Measurements from ENCODE around the gene ADAT1.

ADAT1 gene

DNA sequence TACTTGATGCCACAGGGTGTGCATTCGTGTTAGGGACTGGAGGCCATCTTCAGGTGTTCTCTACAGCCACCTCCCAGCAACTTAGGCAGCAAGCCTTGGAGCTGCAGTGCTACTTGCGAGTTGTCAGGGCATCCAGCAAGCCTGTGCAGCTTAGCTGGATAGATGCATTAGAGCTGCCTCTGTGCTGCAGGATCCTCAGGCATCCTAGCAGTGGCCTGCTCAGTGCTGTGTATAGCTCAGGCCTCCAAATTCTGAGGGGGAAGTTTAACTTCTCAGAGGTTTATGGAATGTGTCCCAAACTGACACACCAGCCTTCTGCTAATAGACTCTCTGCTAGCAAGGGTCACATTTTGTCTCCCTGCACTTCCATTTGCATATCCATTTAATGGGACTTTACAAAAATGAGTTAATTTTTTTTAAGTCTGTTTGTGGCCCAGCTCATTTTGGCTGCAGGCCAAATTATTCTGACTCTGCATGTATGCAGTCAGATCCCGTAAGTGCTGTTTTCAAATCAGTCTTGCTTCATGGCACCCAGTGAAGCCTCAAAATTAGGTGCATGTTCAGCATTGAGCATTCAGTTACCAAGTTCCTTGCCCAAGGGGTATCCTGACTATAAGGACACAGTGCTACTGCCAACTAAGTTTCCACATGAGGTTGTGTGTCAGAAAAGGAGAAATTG, 50.1 kb downstream of the ADAT1 start:
- no peak for DNase-seq

DNA sequence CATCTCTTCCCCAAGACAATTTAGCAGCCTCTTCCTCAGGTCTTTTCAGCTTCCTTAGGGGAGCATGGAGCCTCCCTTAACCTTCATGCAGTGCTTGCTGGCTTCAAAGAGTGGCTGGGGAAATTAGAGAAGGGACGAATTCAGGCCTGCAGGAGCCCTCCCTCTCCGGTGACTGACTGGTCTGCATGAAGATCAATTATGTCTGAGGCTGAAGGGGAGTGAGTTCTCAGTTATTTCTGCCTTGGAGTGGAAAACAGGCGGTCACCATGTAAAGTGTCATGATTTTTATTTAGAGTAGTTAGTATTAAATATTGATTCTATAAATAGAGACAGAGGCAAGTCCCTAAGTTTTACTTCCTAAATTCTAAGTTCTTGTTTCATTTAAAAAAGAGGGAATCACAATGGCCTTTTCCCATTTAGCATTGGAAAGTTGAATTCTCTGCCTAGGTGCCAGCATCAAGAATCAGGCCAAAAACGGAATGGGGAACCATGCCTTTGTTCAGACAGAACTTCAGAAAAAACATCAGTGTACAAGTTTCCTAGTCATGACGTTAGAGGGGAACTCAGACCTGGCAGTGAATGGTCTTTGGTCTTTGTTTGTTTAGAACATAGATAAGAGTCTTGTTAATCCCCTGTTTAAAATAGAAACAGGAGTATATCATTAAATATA, 52.5 kb downstream of the ADAT1 start:
- no peak for DNase-seq

DNA sequence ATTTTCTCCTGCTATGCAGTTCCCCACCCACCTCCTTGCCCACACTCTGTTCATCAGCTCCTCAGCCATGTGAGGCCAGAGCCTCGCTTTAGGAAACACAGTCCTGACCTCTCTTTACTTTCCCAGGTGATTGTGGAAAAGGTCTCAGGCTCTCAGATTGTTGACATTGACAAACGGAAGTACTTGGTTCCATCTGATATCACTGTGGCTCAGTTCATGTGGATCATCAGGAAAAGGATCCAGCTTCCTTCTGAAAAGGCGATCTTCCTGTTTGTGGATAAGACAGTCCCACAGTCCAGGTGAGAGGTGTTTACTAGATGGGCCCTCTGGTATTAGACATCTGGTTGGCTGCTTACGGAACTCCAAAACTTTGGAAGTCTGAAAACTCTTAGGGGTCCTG, 55.2 kb downstream of the ADAT1 start:
- DNase-seq: no peak

DNA sequence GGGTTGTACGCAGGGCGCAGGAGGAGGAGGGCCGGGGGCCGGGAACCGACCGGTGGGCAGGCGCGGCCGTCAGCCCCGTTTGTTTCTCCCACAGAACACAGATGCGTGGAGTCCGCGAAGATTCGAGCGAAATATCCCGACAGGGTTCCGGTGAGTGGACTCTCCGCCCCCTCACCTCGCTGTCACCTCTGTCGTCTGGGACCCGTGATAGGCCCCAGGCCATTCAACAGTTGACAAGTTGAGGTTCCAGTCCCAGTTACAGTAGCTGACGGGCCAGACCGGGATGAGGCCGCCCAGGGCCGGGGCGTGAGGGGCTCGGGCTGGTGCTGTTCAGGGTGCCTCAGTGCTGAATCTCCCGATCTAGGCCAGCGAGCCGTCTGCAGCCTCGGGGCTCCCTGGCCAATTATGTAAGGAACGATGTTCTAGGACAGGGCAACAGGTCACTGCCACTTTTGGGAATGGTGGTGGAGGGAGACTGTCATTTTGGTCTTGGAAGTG, 56.3 kb downstream of the ADAT1 start:
- DNase-seq: peak in 1 of 2 donors; percentile 34

DNA sequence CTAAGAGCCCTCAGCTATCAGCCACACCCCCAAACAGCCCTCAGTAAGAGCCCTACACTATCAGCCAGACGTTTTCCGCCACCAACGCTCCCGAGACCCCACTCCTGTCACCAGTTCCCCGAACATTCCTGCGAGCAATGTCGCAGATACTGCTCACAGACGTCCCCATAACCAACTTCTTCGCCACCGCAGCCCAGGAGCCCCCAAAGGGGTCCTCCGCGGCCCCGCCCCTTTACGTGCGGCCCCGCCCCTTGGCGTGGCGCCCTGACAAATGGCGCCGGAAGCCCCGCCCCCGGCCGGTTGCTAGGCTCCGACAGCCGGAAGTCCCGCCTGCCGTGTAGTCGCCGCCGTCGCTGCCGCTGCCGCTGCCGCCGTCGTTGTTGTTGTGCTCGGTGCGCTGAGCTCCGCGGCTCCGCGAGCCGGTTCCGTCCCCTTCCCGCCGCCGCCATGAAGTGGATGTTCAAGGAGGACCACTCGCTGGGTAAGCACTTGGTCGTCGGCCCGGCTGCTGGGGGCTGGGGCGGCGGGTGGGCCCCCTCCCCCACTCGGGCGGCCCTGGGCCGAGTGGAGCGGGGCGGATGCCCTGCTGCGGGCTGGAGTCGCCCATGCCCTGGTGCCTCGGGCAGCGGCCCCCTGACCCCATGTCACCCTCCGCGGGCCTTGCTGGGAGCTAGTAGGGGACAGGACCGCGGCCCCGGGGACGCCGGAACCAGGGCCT, 56.9 kb downstream of the ADAT1 start, which contains the start of gene GABARAPL2:
GABARAPL2 (plus strand) TSS at position 340 of the 718 bp plus-strand sequence; CDS start at position 448, 108 bp downstream.
- peak; percentile 91 to 93 for DNase-seq

DNA sequence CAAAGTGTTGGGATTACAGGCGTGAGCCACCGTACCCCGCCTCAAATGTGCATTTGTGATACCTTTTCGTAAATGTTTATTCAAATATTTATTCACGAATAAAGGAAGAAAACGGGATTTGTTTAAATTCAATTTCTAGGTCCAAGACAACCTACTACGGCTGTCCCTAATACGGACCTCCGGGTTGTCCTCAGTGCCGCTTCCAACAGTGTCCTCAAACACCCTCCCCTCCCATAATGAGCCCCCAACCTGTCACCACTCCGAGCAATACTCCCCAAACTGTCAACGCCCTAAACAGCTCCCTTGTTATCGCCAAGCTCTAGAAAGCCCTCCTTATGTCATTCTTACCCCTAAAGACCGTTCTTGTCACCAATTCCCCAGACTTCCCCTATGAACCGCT, 57.4 kb downstream of the ADAT1 start:
- DNase-seq: no peak

DNA sequence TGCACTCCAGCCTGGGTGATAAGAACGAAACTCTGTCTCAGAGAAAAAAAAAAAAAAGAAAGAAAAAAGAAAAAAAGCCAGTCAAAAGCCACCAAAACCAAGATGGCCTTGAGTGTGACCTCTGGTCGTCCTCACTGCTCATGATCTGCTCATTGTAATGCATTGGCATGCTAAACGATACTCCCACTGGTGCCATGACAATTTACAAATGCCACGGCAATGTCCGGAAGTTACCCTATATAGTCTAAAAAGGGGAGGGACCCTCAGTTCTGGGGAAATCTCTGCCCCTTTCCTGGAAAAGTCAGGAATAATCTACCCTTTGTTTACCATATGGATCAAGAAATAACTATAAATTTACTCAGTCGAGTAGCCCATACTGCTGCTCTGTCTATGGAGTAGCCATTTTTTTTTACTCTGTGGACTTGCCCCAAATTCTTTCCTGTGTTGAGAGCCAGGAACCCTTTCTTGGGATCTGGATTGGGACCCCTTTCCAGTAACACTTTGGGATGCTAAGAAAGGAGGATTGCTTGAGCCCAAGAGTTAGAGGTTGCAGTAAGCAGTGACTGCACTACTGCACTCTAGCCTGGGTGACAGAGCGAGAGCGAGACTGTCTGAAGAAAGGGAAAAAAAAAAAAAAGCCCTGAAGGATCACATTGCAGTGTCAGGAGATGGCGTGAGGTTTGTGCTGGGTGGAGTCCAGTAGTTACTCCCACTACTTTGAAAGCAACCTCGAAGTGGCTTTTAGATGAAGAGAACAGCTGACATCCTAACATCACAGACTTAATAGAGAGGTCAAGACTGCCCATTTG, 63.3 kb downstream of the ADAT1 start:
- DNase-seq: no peak

DNA sequence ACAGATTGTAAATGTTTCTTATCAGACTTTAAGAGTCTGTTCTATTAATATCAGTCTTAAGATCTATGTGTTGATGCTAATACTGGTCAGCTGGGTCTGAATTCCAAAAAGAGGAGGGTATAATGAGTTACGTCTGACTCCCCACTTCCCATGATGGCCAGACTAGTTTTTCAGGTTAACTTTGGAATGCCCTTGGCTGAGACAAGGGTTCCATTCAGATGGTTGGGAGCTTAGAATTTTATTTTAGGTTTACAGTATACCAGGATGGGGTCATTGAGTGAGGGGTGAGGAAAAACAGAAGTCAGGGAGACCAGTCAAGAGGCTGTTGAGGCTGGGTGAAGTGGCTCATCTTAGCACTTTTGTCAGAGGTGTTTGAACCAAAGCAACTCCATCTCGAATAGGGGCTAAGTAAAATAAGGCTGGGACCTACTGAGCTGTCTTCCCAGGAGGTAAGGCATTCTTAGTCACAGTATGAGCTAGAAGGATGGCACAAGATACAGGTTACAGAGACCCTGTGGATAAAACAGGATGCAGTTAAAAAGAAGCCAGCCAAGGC, 64.2 kb downstream of the ADAT1 start:
- no peak for DNase-seq

DNA sequence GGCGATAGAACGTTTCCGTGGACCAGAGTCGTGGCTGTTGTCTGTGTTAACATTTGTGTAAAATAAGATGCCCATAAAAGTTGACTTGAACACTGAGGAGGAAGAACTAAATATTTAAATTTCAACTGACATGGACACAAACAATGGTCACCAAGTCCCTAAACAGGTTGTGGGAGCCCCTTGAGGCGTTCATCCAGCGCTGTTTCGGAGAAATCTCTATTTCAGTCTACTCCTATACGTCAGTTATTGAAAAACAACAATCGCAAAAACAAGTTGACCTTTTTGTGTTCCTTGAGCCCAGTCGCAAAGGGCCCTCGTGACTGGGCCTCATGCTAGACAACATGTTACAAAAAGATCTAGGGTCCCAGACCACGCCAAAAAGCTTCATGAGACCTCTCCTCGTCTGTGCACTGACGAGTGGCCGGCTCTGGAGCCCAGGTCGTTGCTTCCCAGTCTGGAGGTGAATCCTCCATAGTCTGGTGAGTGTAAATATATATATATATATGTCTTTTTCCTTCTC, 66.6 kb downstream of the ADAT1 start:
- no peak for DNase-seq

DNA sequence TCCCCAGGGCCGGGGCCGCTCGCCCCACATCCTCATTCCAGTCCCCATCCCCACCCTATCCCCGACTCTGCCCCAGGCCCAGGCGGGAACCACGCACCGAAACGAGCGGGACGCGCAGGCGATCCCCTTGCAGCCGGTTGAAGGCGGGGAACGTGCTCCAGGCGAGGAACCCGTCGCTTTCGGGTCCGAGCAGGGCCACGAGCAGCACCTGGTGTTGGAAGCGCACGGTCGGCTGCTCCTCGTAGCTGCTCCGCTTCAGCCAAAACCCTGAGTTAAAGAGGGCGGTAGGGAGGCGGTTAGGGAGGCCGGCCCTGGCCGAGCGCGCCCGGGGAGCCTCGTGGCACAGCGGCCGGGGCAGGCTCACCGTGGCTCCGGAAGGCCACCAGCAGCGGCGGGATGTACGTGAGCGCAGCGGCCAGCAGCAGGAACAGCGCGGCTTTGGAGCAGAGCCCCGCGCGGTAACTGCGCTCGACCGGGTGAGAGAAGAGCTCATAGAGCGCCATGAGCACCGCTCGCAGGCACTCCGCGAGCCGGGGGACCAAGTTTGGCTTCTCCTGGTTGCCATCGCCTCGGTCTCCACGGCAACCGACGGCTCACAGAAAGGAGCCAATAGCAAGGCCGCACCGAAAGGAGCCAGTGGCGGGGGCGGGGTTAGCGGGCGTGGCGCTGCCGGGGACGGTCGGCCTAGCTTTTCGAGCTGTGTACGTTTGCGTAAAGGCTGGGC, 67.2 kb downstream of the ADAT1 start, which contains the start of gene TMEM231:
TMEM231 (minus strand) TSS at position 546 of the 724 bp plus-strand sequence; CDS start at position 503, 43 bp downstream.
- peak; percentile 97 for DNase-seq

DNA sequence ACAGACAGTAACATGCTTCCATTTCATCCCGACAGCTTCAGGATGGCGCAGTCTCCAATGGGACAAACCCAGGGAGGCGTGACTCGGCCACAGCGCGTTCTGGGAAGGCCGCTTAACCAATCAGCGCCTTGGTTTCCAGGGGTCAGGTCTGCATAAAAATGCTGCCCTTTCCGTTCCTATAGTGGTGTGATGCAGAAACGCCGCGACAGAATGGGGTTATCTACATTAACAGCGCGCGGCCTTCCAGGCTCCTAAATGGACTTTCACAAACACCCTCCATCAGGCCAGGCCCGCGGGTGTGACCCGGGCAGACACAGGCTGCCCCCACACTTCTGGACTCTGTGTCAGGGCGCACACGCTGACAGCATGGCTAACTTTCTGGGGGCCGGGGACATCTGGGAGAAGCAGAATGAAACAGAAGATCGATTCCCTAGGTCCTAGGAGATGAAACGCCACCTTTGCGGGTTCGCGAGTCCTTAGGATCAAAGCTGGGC, 67.8 kb downstream of the ADAT1 start:
- no peak for DNase-seq

DNA sequence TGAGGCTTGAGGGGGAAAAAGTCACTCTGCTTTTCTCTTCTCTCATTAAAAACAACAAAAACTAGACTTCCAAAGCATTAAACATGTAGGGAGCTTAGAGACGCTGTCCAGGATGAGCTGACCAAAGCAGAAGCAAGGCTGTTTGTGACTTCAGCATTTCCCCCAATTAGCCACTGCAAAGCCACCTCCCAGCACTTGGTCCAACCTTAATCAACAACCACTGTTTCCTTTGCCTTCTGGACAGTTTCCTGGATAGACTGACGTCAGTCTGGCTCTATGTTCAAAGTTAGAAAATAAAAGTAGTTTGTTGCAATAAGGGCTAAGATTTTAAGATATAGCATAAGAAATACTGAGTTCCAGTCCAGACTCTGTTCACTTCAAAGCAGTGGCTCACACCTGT, 70.1 kb downstream of the ADAT1 start:
- no peak for DNase-seq

DNA sequence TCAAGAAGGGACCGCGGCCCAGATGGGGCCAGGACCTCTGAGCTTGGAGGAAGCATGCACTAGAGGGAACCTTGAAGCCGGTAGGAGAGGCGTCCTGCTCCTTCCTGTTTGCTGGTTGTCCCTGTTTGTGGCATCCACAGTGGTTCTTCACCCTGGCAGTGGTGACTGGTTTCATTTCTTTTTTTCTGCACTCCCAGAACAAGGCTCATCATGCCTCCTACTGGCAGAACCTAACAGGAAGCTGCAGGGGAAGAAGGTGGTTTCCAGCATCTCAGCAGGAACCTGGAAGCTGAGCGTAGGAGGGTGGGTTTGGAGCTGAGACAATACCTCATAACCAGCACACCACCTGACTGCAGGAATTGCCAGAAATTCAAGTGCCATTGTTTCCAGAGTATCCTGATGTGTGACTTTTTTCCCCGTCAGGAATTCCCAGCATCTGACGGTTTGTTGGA, 72.8 kb downstream of the ADAT1 start:
- peak; percentile 54 to 58 for DNase-seq

All from CD4-positive, alpha-beta T cell treated with Interleukin-4 for 1 hour (primary cell).